BJ (cell line): ENCODE results near the gene B3GLCT. TPM values are rescaled to one million over a fixed set of nuclear protein-coding genes. Genes with fewer than 3 reads are reported as not detected.

ENCODE experiments used
- CTCF ChIA-PET: fragments of 350-600 bp; formaldehyde crosslinking; extraction: SDS; loops from one replicate; lab custom pipeline; 2021; ENCODE audit warnings: antibody characterized with exemption, inconsistent platforms; lab: Yijun Ruan, JAX
- POLR2A ChIA-PET: fragments of 300-600 bp; sonication (Branson Sonifier 250); formaldehyde crosslinking; extraction: SDS; loops from one replicate; lab custom pipeline; 2021; ENCODE audit warnings: antibody characterized with exemption; lab: Charles Lee
- DNase-seq: peaks from one replicate; pipeline ENCODE4 v3.0.0-alpha.2; 2011; ENCODE audit warnings: low read depth
- H3K27me3 ChIP-seq: 2 replicates; pipeline ENCODE4 v1.6.0; 2011; ENCODE audit warnings: low read length; ENCODE audit not compliant: control insufficient read depth, insufficient read depth
- H3K36me3 ChIP-seq: 2 replicates; pipeline ENCODE4 v1.5.1; 2011; ENCODE audit warnings: low read length; ENCODE audit not compliant: control insufficient read depth, insufficient read depth
- H3K4me3 ChIP-seq: 2 replicates; pipeline ENCODE4 v1.5.1; 2011; ENCODE audit warnings: low read depth, mild to moderate bottlenecking, control low read depth, low read length
- polyA plus RNA-seq: library from polyadenylated mRNA; depleted of rRNA; stranded (reverse); fragments of >200 nt; gene quantifications from 2 replicates; pipeline ENCODE4 v1.2.3, GENCODE V29; 2011
- TF ChIP-seq, protein P1 (sequence below): IDR thresholded peaks from 2 replicates; pipeline ENCODE4 v1.5.1; 2011; ENCODE audit warnings: low read depth, mild to moderate bottlenecking, control low read depth, inconsistent platforms, low read length, moderate library complexity; ENCODE audit not compliant: insufficient read depth

The B3GLCT gene
- polyA plus RNA-seq, 1 experiment: 3.3 TPM

DNA sequence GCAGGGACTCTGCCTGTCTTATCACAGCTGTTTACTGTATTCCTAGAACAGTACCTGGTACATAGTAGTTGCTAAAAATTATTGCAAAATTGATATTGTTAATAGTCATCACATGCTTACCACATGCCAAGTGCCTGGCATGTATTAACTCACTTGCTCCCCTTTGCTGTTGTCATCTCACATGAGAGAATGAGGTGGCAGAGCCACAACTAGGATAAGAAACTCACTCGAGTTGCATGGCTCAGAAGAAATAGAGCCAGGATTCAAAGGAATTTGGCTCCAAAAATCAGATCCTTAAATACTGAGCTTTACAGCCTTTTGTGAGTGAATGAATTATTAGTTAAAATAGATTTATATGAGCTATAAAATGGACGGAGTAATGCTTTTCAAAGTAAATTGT is 42.6 kb downstream of the B3GLCT start:
- no peaks in the 10 kb centered on the region for H3K27me3 ChIP-seq
- TF ChIP-seq, protein P1, sequence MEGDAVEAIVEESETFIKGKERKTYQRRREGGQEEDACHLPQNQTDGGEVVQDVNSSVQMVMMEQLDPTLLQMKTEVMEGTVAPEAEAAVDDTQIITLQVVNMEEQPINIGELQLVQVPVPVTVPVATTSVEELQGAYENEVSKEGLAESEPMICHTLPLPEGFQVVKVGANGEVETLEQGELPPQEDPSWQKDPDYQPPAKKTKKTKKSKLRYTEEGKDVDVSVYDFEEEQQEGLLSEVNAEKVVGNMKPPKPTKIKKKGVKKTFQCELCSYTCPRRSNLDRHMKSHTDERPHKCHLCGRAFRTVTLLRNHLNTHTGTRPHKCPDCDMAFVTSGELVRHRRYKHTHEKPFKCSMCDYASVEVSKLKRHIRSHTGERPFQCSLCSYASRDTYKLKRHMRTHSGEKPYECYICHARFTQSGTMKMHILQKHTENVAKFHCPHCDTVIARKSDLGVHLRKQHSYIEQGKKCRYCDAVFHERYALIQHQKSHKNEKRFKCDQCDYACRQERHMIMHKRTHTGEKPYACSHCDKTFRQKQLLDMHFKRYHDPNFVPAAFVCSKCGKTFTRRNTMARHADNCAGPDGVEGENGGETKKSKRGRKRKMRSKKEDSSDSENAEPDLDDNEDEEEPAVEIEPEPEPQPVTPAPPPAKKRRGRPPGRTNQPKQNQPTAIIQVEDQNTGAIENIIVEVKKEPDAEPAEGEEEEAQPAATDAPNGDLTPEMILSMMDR: no peak
- CTCF ChIA-PET: interaction anchor here (0.9 to 3.0 kb wide), 3 partner anchors 18 to 181 kb away, joined by 3 to 18 read pairs (median 4); partner anchors contain the start of gene B3GLCT
- no peaks in the 10 kb centered on the region for H3K36me3 ChIP-seq
- H3K4me3 ChIP-seq: no peak overlapping the region
- POLR2A ChIA-PET: no interaction called here
- DNase-seq: peak; percentile 13

GRCh38 chr13:31242916-31243315 is 43.1 kb downstream of the B3GLCT start:
- no peaks in the 10 kb centered on the region for H3K27me3 ChIP-seq
- H3K4me3 ChIP-seq: no peak overlapping the region
- peak; percentile 71 for DNase-seq
- TF ChIP-seq, protein P1: no peak
- CTCF ChIA-PET: interaction anchor here (3.0 kb wide), 1 partner anchor 181 kb away, joined by 18 read pairs; no protein-coding TSS in a partner anchor
- POLR2A ChIA-PET: no interaction called here
- H3K36me3 ChIP-seq: no peaks in the 10 kb centered on the region

DNA sequence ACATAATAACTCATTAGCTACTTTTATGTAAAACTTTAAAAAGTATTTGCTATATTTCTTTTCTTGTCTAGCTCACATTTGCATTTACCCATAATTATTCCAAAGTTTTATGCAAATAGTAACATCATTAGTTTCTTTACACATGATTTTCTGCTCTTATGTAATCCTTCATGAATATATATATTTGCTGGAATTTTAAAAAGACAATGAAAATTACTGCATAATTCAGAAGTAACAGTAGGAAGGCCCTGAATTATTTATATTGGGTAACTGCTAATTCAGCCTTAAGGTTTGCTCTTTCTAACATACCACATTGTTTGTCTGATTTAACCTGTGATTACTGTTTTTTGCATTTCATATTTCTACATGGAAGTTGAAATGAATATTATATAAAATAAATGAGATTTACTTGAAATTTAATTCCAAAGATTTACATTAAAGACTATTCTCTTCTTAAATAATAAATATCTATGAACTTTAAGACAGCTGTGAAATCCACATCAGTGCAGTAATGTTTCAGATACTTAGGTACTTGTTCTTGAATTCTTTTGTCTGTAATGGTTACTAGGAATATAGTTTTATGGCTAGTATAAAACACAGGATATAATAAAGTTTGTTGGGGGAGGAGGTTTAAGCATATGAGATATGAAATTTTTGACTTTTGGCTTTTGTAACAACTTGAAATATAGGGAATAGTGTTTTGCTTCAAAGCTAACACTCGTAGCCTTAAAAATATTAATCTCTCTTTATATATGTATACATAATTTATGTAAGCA is 46.0 kb downstream of the B3GLCT start:
- POLR2A ChIA-PET: no interaction called here
- no peaks in the 10 kb centered on the region for H3K27me3 ChIP-seq
- H3K4me3 ChIP-seq: no peak overlapping the region
- CTCF ChIA-PET: interaction anchor here (0.7 to 5.1 kb wide), 4 partner anchors 10 to 1502 kb away, joined by 3 to 40 read pairs (median 6); no protein-coding TSS in a partner anchor
- TF ChIP-seq, protein P1: no peak
- no peaks in the 10 kb centered on the region for H3K36me3 ChIP-seq
- no peak for DNase-seq

- Histone ChIP-seq H3K36me3 (no peaks in the 10 kb centered on the region), H3K4me3 (no peak overlapping the region), H3K27me3 (no peaks in the 10 kb centered on the region)
- no peak for DNase-seq
- CTCF ChIA-PET: interaction anchor here (1.1 to 5.1 kb wide), 2 partner anchors 11 to 185 kb away, joined by 4 to 40 read pairs; no protein-coding TSS in a partner anchor
- TF ChIP-seq, protein P1: no peak
- POLR2A ChIA-PET: no interaction called here
Measured at GRCh38 chr13:31246918-31247317, 47.1 kb downstream of the B3GLCT start.

DNA sequence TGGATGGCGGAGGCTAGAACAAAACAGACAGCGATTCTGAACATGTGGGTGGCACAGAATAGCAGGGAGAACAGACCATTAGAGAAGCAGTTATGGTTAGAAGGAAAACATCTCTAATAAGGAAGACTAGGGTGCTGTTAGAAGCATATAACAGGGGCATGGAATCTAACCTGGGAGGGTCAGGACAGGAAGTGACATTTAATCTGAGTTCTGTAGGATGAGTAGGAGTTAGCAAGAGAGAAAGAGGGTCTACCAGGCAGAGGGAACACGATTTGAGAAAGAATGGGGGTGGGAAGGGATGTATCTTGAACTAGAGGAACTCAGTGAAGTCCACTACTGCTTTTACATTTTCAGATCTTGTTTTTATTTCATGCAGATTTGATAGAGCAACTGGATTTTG is 48.6 kb downstream of the B3GLCT start:
- H3K36me3 ChIP-seq: no peaks in the 10 kb centered on the region
- H3K4me3 ChIP-seq: no peak overlapping the region
- ChIA-PET CTCF (interaction anchor here (5.1 kb wide), 1 partner anchor 12 kb away, joined by 40 read pairs; no protein-coding TSS in a partner anchor), POLR2A (interaction anchor here (0.7 kb wide), 1 partner anchor 324 kb away, joined by 3 read pairs; no protein-coding TSS in a partner anchor)
- no peaks in the 10 kb centered on the region for H3K27me3 ChIP-seq
- TF ChIP-seq, protein P1: no peak
- no peak for DNase-seq
